ENCODE results near the gene IMMP2L. TPM values are rescaled to one million over a fixed set of nuclear protein-coding genes. Genes with fewer than 3 reads are reported as not detected.

The IMMP2L gene
- polyA plus RNA-seq, 1 of the 3 experiments (the other 2 are of a cell fraction): 10.7 TPM

DNA sequence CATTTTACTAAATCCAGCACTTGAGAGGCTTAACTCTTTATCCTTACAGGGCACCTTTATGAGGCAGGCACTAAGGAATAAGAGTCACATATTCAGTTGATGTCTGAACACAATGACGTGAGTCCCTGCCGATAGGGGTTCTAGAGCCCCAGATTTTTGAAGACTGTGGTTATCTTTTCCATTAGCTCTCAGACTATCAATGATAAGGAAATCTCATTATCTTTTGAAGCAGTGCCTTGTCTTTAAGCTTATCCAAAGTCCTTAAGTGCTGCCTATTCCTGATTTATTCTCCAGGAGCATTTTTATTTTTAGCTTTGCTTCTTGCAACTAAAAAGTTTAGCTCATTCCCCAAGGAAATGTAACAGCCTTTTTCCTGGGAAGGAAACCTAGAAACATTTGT, 915.5 kb downstream of the IMMP2L start:
- Histone ChIP-seq H3K9me3 (no peaks in the 10 kb centered on the region), H3K4me1 (ENCODE audit: control insufficient read depth in 1 of 2, insufficient read depth in 2 of 2, low read depth in 1 of 2, low read length in 1 of 2) (peaks cover 0 to 3% of the 10 kb centered on the region in 2 experiments; a peak in 2 of 4 replicates), H3K27me3 (ENCODE audit: insufficient read depth) (no peaks in the 10 kb centered on the region), H3K9ac (no peak overlapping the region), H3K36me3 (replicated peaks in 1 of 2; ENCODE audit: control insufficient read depth in 1 of 2, insufficient read depth in 2 of 2, low read length in 1 of 2) (no peaks in the 10 kb centered on the region), H3F3A (replicated peaks; ENCODE audit: insufficient read depth) (no peaks in the 10 kb centered on the region), H3K4me2 (no peak overlapping the region), H2AFZ (ENCODE audit: low read depth) (no peak overlapping the region), H3K9me2 (0 out of 2 replicates have a peak, but pooled peaks cover 3% of the 10 kb centered on the region), H3K27ac (ENCODE audit: low read depth in 2 of 2, low read length in 1 of 2) (no peak overlapping the region), H3K79me2 (ENCODE audit: insufficient read depth) (no peaks in the 10 kb centered on the region), H3K4me3 (ENCODE audit: low read depth in 2 of 2, low read length in 1 of 2) (no peak overlapping the region), H4K20me1 (ENCODE audit: insufficient read depth) (no peaks in the 10 kb centered on the region)
- CTCF ChIA-PET: interaction anchor here (0.6 kb wide), 1 partner anchor 828 kb away, joined by 3 read pairs; no protein-coding TSS in a partner anchor
- WGBS (ENCODE audit: low lambda C conversion rate): 71% methylated on average over 2 of the region's 2 CpGs
- TF ChIP-seq, protein P1, sequence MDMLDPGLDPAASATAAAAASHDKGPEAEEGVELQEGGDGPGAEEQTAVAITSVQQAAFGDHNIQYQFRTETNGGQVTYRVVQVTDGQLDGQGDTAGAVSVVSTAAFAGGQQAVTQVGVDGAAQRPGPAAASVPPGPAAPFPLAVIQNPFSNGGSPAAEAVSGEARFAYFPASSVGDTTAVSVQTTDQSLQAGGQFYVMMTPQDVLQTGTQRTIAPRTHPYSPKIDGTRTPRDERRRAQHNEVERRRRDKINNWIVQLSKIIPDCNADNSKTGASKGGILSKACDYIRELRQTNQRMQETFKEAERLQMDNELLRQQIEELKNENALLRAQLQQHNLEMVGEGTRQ (IDR thresholded peaks at IDR 0.05; ENCODE audit: borderline replicate concordance, low read depth, low read length): no peak
- TF ChIP-seq NRF1 (IDR thresholded peaks at IDR 0.05; ENCODE audit: low read depth, low read length): no peak
- TF ChIP-seq, protein P2, sequence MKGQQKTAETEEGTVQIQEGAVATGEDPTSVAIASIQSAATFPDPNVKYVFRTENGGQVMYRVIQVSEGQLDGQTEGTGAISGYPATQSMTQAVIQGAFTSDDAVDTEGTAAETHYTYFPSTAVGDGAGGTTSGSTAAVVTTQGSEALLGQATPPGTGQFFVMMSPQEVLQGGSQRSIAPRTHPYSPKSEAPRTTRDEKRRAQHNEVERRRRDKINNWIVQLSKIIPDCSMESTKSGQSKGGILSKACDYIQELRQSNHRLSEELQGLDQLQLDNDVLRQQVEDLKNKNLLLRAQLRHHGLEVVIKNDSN (IDR thresholded peaks at IDR 0.05; ENCODE audit: borderline replicate concordance, low read depth): no peak
- TF ChIP-seq ELF1 (IDR thresholded peaks at IDR 0.05): no peak
- no peak for TF ChIP-seq GABPA (IDR thresholded peaks at IDR 0.05; ENCODE audit: low read depth)
- no peak for TF ChIP-seq RCOR1 (IDR thresholded peaks at IDR 0.05; ENCODE audit: low read length)
- TF ChIP-seq NFIC (IDR thresholded peaks at IDR 0.05; ENCODE audit: borderline replicate concordance): no peak
- POLR2A ChIA-PET: no interaction called here
- DNase-seq: no peak

DNA sequence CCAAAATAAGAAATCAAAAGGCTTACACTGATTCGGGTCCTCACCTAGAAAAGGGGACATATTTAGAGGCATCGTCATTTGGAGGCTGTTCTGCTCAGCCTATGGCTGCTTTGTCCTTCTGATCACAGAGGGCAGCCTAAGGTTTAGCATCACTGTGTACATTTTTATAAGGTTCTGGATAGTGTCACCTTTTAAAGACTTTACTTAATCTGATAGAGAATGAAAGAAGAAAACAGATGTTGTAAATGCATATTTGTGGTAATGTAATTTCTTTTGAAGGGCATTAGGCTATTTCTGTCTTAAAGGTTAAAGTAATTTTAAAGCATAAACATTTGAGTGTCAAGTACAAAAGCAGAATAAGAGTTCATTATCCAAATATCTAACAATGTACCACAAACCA, 916.7 kb downstream of the IMMP2L start:
- Histone ChIP-seq H3K9me3 (no peaks in the 10 kb centered on the region), H3K4me2 (no peak overlapping the region), H3K27ac (ENCODE audit: low read depth in 2 of 2, low read length in 1 of 2) (no peak overlapping the region; a peak in 1 of 4 replicates), H3K9ac (no peak overlapping the region), H3K27me3 (ENCODE audit: insufficient read depth) (no peaks in the 10 kb centered on the region), H3K4me3 (ENCODE audit: low read depth in 2 of 2, low read length in 1 of 2) (no peak overlapping the region), H3K4me1 (ENCODE audit: control insufficient read depth in 1 of 2, insufficient read depth in 2 of 2, low read depth in 1 of 2, low read length in 1 of 2) (peaks cover 0 to 3% of the 10 kb centered on the region in 2 experiments; a peak in 2 of 4 replicates), H3K36me3 (replicated peaks in 1 of 2; ENCODE audit: control insufficient read depth in 1 of 2, insufficient read depth in 2 of 2, low read length in 1 of 2) (no peaks in the 10 kb centered on the region), H4K20me1 (ENCODE audit: insufficient read depth) (no peaks in the 10 kb centered on the region), H2AFZ (ENCODE audit: low read depth) (no peak overlapping the region), H3K79me2 (ENCODE audit: insufficient read depth) (no peaks in the 10 kb centered on the region), H3K9me2 (0 out of 2 replicates have a peak, but pooled peaks cover 3% of the 10 kb centered on the region), H3F3A (replicated peaks; ENCODE audit: insufficient read depth) (no peaks in the 10 kb centered on the region)
- peak; percentile 9 for DNase-seq
- ChIA-PET CTCF (no interaction called here), POLR2A (no interaction called here)
- WGBS (ENCODE audit: low lambda C conversion rate): 41% methylated on average over 2 of the region's 2 CpGs
- TF ChIP-seq NRF1 (IDR thresholded peaks at IDR 0.05; ENCODE audit: low read depth, low read length) (no peak), FOXJ3 (CRISPR knock-in tag; IDR thresholded peaks at IDR 0.05) (no peak), SMC3 (IDR thresholded peaks at IDR 0.05; ENCODE audit: low read depth, low read length) (no peak), RAD21 (IDR thresholded peaks at IDR 0.05; ENCODE audit: low read length) (no peak), TAF1 (IDR thresholded peaks at IDR 0.05; ENCODE audit: borderline replicate concordance, low read depth, low read length) (no peak), TCF12 (IDR thresholded peaks at IDR 0.05) (no peak), ELF1 (IDR thresholded peaks at IDR 0.05) (no peak), FOSL2 (IDR thresholded peaks at IDR 0.05; ENCODE audit: borderline replicate concordance, low read depth) (no peak)
- TF ChIP-seq, protein P2 (IDR thresholded peaks at IDR 0.05; ENCODE audit: borderline replicate concordance, low read depth): no peak
- TF ChIP-seq, protein P3, sequence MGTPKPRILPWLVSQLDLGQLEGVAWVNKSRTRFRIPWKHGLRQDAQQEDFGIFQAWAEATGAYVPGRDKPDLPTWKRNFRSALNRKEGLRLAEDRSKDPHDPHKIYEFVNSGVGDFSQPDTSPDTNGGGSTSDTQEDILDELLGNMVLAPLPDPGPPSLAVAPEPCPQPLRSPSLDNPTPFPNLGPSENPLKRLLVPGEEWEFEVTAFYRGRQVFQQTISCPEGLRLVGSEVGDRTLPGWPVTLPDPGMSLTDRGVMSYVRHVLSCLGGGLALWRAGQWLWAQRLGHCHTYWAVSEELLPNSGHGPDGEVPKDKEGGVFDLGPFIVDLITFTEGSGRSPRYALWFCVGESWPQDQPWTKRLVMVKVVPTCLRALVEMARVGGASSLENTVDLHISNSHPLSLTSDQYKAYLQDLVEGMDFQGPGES (IDR thresholded peaks at IDR 0.05; ENCODE audit: low read depth, low read length): no peak

Measured in SK-N-SH (cell line).